Hematopoietic multipotent progenitor cell treated with erythropoietin and hydrocortisone succinate and interleukin-3 and kit ligand, for 6 days (in vitro differentiated cells): ENCODE data around the gene PCDH15.
A peak's percentile ranks its signal among the peaks of the same experiment; 100 is the strongest.
"Not testable (repeated sequence)": the region's sequence is repeated elsewhere in the genome, so short reads cannot be mapped to it uniquely, and the experiment has no call there.

Experiments
- DNase-seq: peaks from one replicate; pipeline ENCODE4 v3.0.0-alpha.2; 2015

Gene PCDH15

GRCh38 chr10:54531296-54531695, 269.7 kb downstream of the PCDH15 start:
- no peak for DNase-seq

GRCh38 chr10:54530299-54530698, 270.7 kb downstream of the PCDH15 start:
- no peak for DNase-seq

GRCh38 chr10:54525816-54526215, 275.2 kb downstream of the PCDH15 start:
- no peak for DNase-seq

GRCh38 chr10:54515244-54515643, 285.8 kb downstream of the PCDH15 start:
- not testable (repeated sequence) for DNase-seq

- no peak for DNase-seq
These were observed 297.2 kb downstream of the PCDH15 start for GRCh38 chr10:54503863-54504262.

GRCh38 chr10:54501929-54502328, 299.1 kb downstream of the PCDH15 start:
- no peak for DNase-seq

- DNase-seq: no peak
These were observed 304.2 kb downstream of the PCDH15 start for GRCh38 chr10:54496852-54497251.

- no peak for DNase-seq
These were observed 313.3 kb downstream of the PCDH15 start for GRCh38 chr10:54487743-54488142.

GRCh38 chr10:54485971-54486370, 315.1 kb downstream of the PCDH15 start:
- DNase-seq: no peak

- DNase-seq: no peak
These were observed 316.8 kb downstream of the PCDH15 start for GRCh38 chr10:54484186-54484585.

GRCh38 chr10:54478601-54479000, 322.4 kb downstream of the PCDH15 start:
- no peak for DNase-seq

GRCh38 chr10:54477738-54478137, 323.3 kb downstream of the PCDH15 start:
- DNase-seq: no peak

- DNase-seq: no peak
These were observed 330.8 kb downstream of the PCDH15 start for GRCh38 chr10:54470324-54470631.

- no peak for DNase-seq
These were observed 331.3 kb downstream of the PCDH15 start for GRCh38 chr10:54469587-54470323.

- DNase-seq: no peak
These were observed 346.8 kb downstream of the PCDH15 start for GRCh38 chr10:54454271-54454670.

GRCh38 chr10:54449056-54449455, 352.0 kb downstream of the PCDH15 start:
- DNase-seq: no peak

- DNase-seq: no peak
These were observed 356.9 kb downstream of the PCDH15 start for GRCh38 chr10:54444170-54444569.

- no peak for DNase-seq
These were observed 359.8 kb downstream of the PCDH15 start for GRCh38 chr10:54441275-54441674.

- DNase-seq: no peak
These were observed 366.2 kb downstream of the PCDH15 start for GRCh38 chr10:54434782-54435181.

- DNase-seq: no peak
These were observed 385.5 kb downstream of the PCDH15 start for GRCh38 chr10:54415483-54415882.

- peak; percentile 40 for DNase-seq
These were observed 398.5 kb downstream of the PCDH15 start for GRCh38 chr10:54402576-54402975.

- DNase-seq: no peak
These were observed 405.0 kb downstream of the PCDH15 start for GRCh38 chr10:54396031-54396430.

- not testable (repeated sequence) for DNase-seq
These were observed 406.4 kb downstream of the PCDH15 start for GRCh38 chr10:54394598-54394997.

- DNase-seq: no peak
These were observed 428.9 kb downstream of the PCDH15 start for GRCh38 chr10:54372179-54372578.

GRCh38 chr10:54368984-54369383, 432.0 kb downstream of the PCDH15 start:
- DNase-seq: no peak
